ENCODE data around the gene SH3RF3. TPM values are rescaled to one million over a fixed set of nuclear protein-coding genes. Genes with fewer than 3 reads are reported as not detected.

Gene SH3RF3
- 8.1 and 10.2 TPM in 2 replicates for total RNA-seq

GRCh38 chr2:109128616-109129355 lies at the start of gene SH3RF3:
Gene SH3RF3, plus strand, starts transcription at chr2:109129205.

Other genes starting within 250 kb of the SH3RF3 start
- gene EDAR, start 140.0 kb upstream of the SH3RF3 start, total RNA-seq: not detected in 2 replicates

All from pericardium fibroblast (primary cell).